ENCODE measurements around the gene RPL37A. TPM values are rescaled to one million over a fixed set of nuclear protein-coding genes. Genes with fewer than 3 reads are reported as not detected.

Gene RPL37A
- total and polyA plus RNA-seq, 2 of the 4 experiments (the other 2 are of a cell fraction), result 341 to 1,572 TPM

DNA sequence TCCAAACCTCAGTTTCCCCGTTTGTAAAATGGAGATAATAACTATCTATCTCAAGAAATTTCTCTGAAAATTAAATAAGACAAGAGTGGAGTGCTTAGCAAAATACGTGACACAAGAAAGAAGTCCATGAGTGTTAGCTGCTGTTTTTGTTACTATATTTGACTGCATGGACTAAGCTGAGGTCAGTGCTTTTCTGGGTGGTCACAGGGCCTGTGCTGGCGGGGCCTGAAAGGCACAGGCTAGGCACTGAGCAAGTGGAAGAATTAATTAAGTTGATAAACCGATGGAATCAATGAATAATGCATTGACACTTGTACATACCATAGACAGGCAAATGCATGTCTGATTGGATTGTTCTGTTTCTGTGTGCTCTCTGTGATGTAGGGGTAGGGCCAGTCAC is 27.3 kb downstream of the RPL37A start:
- Histone ChIP-seq H2BK20ac (ENCODE audit: low read depth, low read length) (no peak overlapping the region), H2BK15ac (ENCODE audit: low read depth, low read length) (no peak overlapping the region), H2BK5ac (ENCODE audit: low read depth, low read length, poor library complexity, severe bottlenecking) (no peak overlapping the region), H3K4ac (ENCODE audit: low read depth, low read length) (no peak overlapping the region), H2AK5ac (ENCODE audit: low read depth, low read length) (no peak overlapping the region), H3K9me1 (ENCODE audit: insufficient read depth, low read length) (no peaks in the 10 kb centered on the region; the same call in 1 of the 2 replicates), H3K14ac (replicated peaks; ENCODE audit: low read depth, low read length) (no peak overlapping the region), H3K4me2 (ENCODE audit: low read depth, low read length) (no peak overlapping the region), H2AFZ (replicated peaks; ENCODE audit: low read length, poor library complexity) (no peak overlapping the region), H3K56ac (ENCODE audit: extremely low read depth, insufficient read depth, low read length) (no peak overlapping the region), H3K79me1 (ENCODE audit: low read depth in 1 of 2, low read length in 2 of 2) (no peaks in the 10 kb centered on the region), H3K27ac (ENCODE audit: insufficient read depth, low read length) (no peak overlapping the region), H3K23ac (ENCODE audit: low read depth, low read length) (no peak overlapping the region), H3K9me3 (ENCODE audit: control insufficient read depth, insufficient read depth, low read length) (no peaks in the 10 kb centered on the region), H4K5ac (ENCODE audit: low read depth, low read length) (no peak overlapping the region), H2BK120ac (ENCODE audit: low read depth, low read length) (no peak overlapping the region), H4K91ac (ENCODE audit: insufficient read depth, low read depth, low read length) (no peak overlapping the region), H3K9ac (ENCODE audit: low read depth, low read length) (no peak overlapping the region), H4K8ac (ENCODE audit: low read depth in 2 of 2, low read length in 2 of 2) (no peak overlapping the region), H3K18ac (ENCODE audit: low read depth, low read length) (no peak overlapping the region), H3K36me3 (ENCODE audit: control insufficient read depth, insufficient read depth, low read length) (no peaks in the 10 kb centered on the region), H4K20me1 (ENCODE audit: insufficient read depth, low read length) (no peaks in the 10 kb centered on the region), H3K4me3 (ENCODE audit: insufficient read depth, low read depth, low read length) (no peak overlapping the region), H2AK9ac (replicated peaks; ENCODE audit: low read depth, low read length, poor library complexity) (no peak overlapping the region), H3K27me3 (ENCODE audit: control insufficient read depth, insufficient read depth, low read length) (no peaks in the 10 kb centered on the region), H3K4me1 (ENCODE audit: control insufficient read depth, insufficient read depth, low read length) (no peaks in the 10 kb centered on the region)
- DNase-seq (no peak), ATAC-seq (ENCODE audit: low read depth) (no peak)
- intact Hi-C loops (cut with micrococcal nuclease), result no loop called here
- TF ChIP-seq MAZ (IDR thresholded peaks at IDR 0.05; ENCODE audit: borderline replicate concordance, low read depth, low read length), result no peak
- no peak for TF ChIP-seq FOS (IDR thresholded peaks at IDR 0.05; ENCODE audit: low read depth, low read length)
- TF ChIP-seq, protein P1, sequence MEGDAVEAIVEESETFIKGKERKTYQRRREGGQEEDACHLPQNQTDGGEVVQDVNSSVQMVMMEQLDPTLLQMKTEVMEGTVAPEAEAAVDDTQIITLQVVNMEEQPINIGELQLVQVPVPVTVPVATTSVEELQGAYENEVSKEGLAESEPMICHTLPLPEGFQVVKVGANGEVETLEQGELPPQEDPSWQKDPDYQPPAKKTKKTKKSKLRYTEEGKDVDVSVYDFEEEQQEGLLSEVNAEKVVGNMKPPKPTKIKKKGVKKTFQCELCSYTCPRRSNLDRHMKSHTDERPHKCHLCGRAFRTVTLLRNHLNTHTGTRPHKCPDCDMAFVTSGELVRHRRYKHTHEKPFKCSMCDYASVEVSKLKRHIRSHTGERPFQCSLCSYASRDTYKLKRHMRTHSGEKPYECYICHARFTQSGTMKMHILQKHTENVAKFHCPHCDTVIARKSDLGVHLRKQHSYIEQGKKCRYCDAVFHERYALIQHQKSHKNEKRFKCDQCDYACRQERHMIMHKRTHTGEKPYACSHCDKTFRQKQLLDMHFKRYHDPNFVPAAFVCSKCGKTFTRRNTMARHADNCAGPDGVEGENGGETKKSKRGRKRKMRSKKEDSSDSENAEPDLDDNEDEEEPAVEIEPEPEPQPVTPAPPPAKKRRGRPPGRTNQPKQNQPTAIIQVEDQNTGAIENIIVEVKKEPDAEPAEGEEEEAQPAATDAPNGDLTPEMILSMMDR (conservative IDR thresholded peaks at IDR 0.05; ENCODE audit: low read depth, low read length), result no peak
- TF ChIP-seq RAD21 (IDR thresholded peaks at IDR 0.05; ENCODE audit: low read length), result no peak
- no peak for TF ChIP-seq RFX5 (IDR thresholded peaks at IDR 0.05; ENCODE audit: low read depth, low read length)
- no peak for TF ChIP-seq MAFK (IDR thresholded peaks at IDR 0.05; ENCODE audit: low read depth, low read length)
- no peak for TF ChIP-seq BHLHE40 (IDR thresholded peaks at IDR 0.05; ENCODE audit: low read depth, low read length)
- TF ChIP-seq CEBPB (IDR thresholded peaks at IDR 0.05; ENCODE audit: low read depth, low read length), result no peak
- no peak for TF ChIP-seq POLR2A (IDR thresholded peaks at IDR 0.05; ENCODE audit: low read depth, low read length)
- CTCF ChIA-PET, result no interaction called here
- no TSS peak for BruUV-seq (replicated peaks)
- dilution Hi-C loops (cut with HindIII; ENCODE audit: low sequenced_read_pairs, unreplicated experiment), result no loop called here
- WGBS, 2 experiments (ENCODE audit: extremely low coverage in 2 of 2, insufficient read length in 1 of 2), result no CpG with 5 or more reads among the region's 4 CpGs
- POLR2A ChIA-PET (ENCODE audit: unreplicated experiment), result interaction anchor here (0.6 kb wide), 1 partner anchor 26 kb away, joined by 3 read pairs; no protein-coding TSS in a partner anchor
- in situ Hi-C loops (cut with MboI; ENCODE audit: low sequenced_read_pairs), result no loop called here

Data from IMR-90 (cell line).